ENCODE results near the gene C17orf78.
"Not testable (repeated sequence)": the region's sequence is repeated elsewhere in the genome, so short reads cannot be mapped to it uniquely, and the experiment has no call there.

Gene C17orf78

GRCh38 chr17:37438141-37438540, 62.4 kb downstream of the C17orf78 start:
- peaks cover 8% of the 10 kb centered on the region; the same call in 1 of the 2 replicates for H3F3A ChIP-seq (ENCODE audit: control insufficient read depth, insufficient read depth)
- H4K20me1 ChIP-seq (ENCODE audit: control insufficient read depth, insufficient read depth, low read depth, low read length), result no peaks in the 10 kb centered on the region; the same call in none of the 2 replicates
- H3K4me2 ChIP-seq (ENCODE audit: low read length), result no peak overlapping the region
- H3K4me3 ChIP-seq (ENCODE audit: low read length), result no peak overlapping the region
- H3K9me3 ChIP-seq (ENCODE audit: control insufficient read depth, insufficient read depth, low read length), result no peaks in the 10 kb centered on the region
- peaks cover 5% of the 10 kb centered on the region for H3K79me2 ChIP-seq (ENCODE audit: control insufficient read depth, low read length)
- TF ChIP-seq EZH2phosphoT487 (IDR thresholded peaks at IDR 0.05; ENCODE audit: borderline replicate concordance, low read length), result no peak
- TF ChIP-seq CTCF (IDR thresholded peaks at IDR 0.05; ENCODE audit: low read depth, low read length, poor library complexity, severe bottlenecking), result peak; percentile 56
- H3K27ac ChIP-seq (ENCODE audit: low read depth, low read length), result no peak overlapping the region
- H3K36me3 ChIP-seq (ENCODE audit: control insufficient read depth, low read length), result peaks cover 65% of the 10 kb centered on the region
- peaks cover 17% of the 10 kb centered on the region for H3K4me1 ChIP-seq (ENCODE audit: control insufficient read depth, low read length)
- no peaks in the 10 kb centered on the region for H3K9me2 ChIP-seq (replicated peaks; ENCODE audit: control insufficient read depth, low read length)
- H3K27me3 ChIP-seq (ENCODE audit: control insufficient read depth, low read length), result no peaks in the 10 kb centered on the region

- no peak overlapping the region for H3K27ac ChIP-seq (ENCODE audit: low read depth, low read length)
- no peak overlapping the region for H3K4me3 ChIP-seq (ENCODE audit: low read length)
- H3K79me2 ChIP-seq (ENCODE audit: control insufficient read depth, low read length), result peaks cover 2% of the 10 kb centered on the region; the same call in 1 of the 2 replicates
- peaks cover 76% of the 10 kb centered on the region for H3K36me3 ChIP-seq (ENCODE audit: control insufficient read depth, low read length)
- H3F3A ChIP-seq (ENCODE audit: control insufficient read depth, insufficient read depth), result peaks cover 8% of the 10 kb centered on the region; the same call in 1 of the 2 replicates
- H3K9me2 ChIP-seq (replicated peaks; ENCODE audit: control insufficient read depth, low read length), result no peaks in the 10 kb centered on the region
- H3K4me2 ChIP-seq (ENCODE audit: low read length), result no peak overlapping the region
- H3K9me3 ChIP-seq (ENCODE audit: control insufficient read depth, insufficient read depth, low read length), result no peaks in the 10 kb centered on the region
- TF ChIP-seq CTCF (IDR thresholded peaks at IDR 0.05; ENCODE audit: low read depth, low read length, poor library complexity, severe bottlenecking) (no peak), EZH2phosphoT487 (IDR thresholded peaks at IDR 0.05; ENCODE audit: borderline replicate concordance, low read length) (no peak)
- no peaks in the 10 kb centered on the region; the same call in none of the 2 replicates for H4K20me1 ChIP-seq (ENCODE audit: control insufficient read depth, insufficient read depth, low read depth, low read length)
- peaks cover 17% of the 10 kb centered on the region for H3K4me1 ChIP-seq (ENCODE audit: control insufficient read depth, low read length)
- H3K27me3 ChIP-seq (ENCODE audit: control insufficient read depth, low read length), result no peaks in the 10 kb centered on the region
These were observed 64.6 kb downstream of the C17orf78 start for GRCh38 chr17:37440424-37440823.

GRCh38 chr17:37441369-37442014, 65.7 kb downstream of the C17orf78 start:
- not testable (repeated sequence) for H3F3A ChIP-seq (ENCODE audit: control insufficient read depth, insufficient read depth); H3K79me2 ChIP-seq (ENCODE audit: control insufficient read depth, low read length); H3K27ac ChIP-seq (ENCODE audit: low read depth, low read length); H3K4me3 ChIP-seq (ENCODE audit: low read length); H3K9me3 ChIP-seq (ENCODE audit: control insufficient read depth, insufficient read depth, low read length); H3K4me2 ChIP-seq (ENCODE audit: low read length); H4K20me1 ChIP-seq (ENCODE audit: control insufficient read depth, insufficient read depth, low read depth, low read length); H3K27me3 ChIP-seq (ENCODE audit: control insufficient read depth, low read length); H3K9me2 ChIP-seq (replicated peaks; ENCODE audit: control insufficient read depth, low read length)
- Histone ChIP-seq H3K36me3 (ENCODE audit: control insufficient read depth, low read length) (peaks cover 84% of the 10 kb centered on the region), H3K4me1 (ENCODE audit: control insufficient read depth, low read length) (peaks cover 17% of the 10 kb centered on the region)
